ENCODE data around the gene HS3ST2.
"Not testable (repeated sequence)": the region's sequence is repeated elsewhere in the genome, so short reads cannot be mapped to it uniquely, and the experiment has no call there.

The HS3ST2 gene

GRCh38 chr16:22885951-22886350 lies 72.0 kb downstream of the HS3ST2 start:
- no peak for DNase-seq

- no peak for DNase-seq
Measured at GRCh38 chr16:22886927-22887326, 73.0 kb downstream of the HS3ST2 start.

GRCh38 chr16:22887445-22887844 lies 73.5 kb downstream of the HS3ST2 start:
- DNase-seq, result peak; percentile 40

- no peak for DNase-seq
Measured at GRCh38 chr16:22888791-22889190, 74.8 kb downstream of the HS3ST2 start.

GRCh38 chr16:22890976-22891375 lies 77.0 kb downstream of the HS3ST2 start:
- DNase-seq, result no peak

GRCh38 chr16:22897184-22897583 lies 83.2 kb downstream of the HS3ST2 start:
- no peak for DNase-seq

- no peak for DNase-seq
Measured at GRCh38 chr16:22898131-22898530, 84.2 kb downstream of the HS3ST2 start.

GRCh38 chr16:22898874-22899348 lies 84.9 kb downstream of the HS3ST2 start:
- peak; percentile 89 for DNase-seq

GRCh38 chr16:22899567-22899966 lies 85.6 kb downstream of the HS3ST2 start:
- DNase-seq, result not testable (repeated sequence)

GRCh38 chr16:22900863-22901262 lies 86.9 kb downstream of the HS3ST2 start:
- no peak for DNase-seq

- no peak for DNase-seq
Measured at GRCh38 chr16:22901563-22901962, 87.6 kb downstream of the HS3ST2 start.

- DNase-seq, result peak; percentile 23
Measured at GRCh38 chr16:22903716-22904115, 89.8 kb downstream of the HS3ST2 start.

GRCh38 chr16:22912654-22913053 lies 98.7 kb downstream of the HS3ST2 start:
- DNase-seq, result peak; percentile 10

- no peak for DNase-seq
Measured at GRCh38 chr16:22915003-22915402, 101.0 kb downstream of the HS3ST2 start.

- DNase-seq, result no peak
Measured at GRCh38 chr16:22923491-22923890, 109.5 kb downstream of the HS3ST2 start.

- DNase-seq, result no peak
Measured at GRCh38 chr16:22924492-22924891, 110.5 kb downstream of the HS3ST2 start.

- DNase-seq, result peak; percentile 10
Measured at GRCh38 chr16:22926105-22926751, 112.3 kb downstream of the HS3ST2 start.

- DNase-seq, result no peak
Measured at GRCh38 chr16:22927306-22927705, 113.3 kb downstream of the HS3ST2 start.

- no peak for DNase-seq
Measured at GRCh38 chr16:22928882-22929435, 115.0 kb downstream of the HS3ST2 start.

- no peak for DNase-seq
Measured at GRCh38 chr16:22929461-22929860, 115.5 kb downstream of the HS3ST2 start.

GRCh38 chr16:22932032-22932771 lies 118.2 kb downstream of the HS3ST2 start:
- DNase-seq, result no peak

GRCh38 chr16:22933173-22933572 lies 119.2 kb downstream of the HS3ST2 start:
- DNase-seq, result no peak

GRCh38 chr16:22934786-22935185 lies 120.8 kb downstream of the HS3ST2 start:
- no peak for DNase-seq

- no peak for DNase-seq
Measured at GRCh38 chr16:22937169-22937568, 123.2 kb downstream of the HS3ST2 start.

All from NCI-H82 (cell line).